ENCODE data around the gene ZNF804B.

Gene ZNF804B

GRCh38 chr7:88775838-88776237 lies 16.3 kb downstream of the ZNF804B start:
- H3K9me3 ChIP-seq (replicated peaks; ENCODE audit: low read length): no peaks in the 10 kb centered on the region
- no peak overlapping the region for H3K4me2 ChIP-seq (ENCODE audit: low read length)
- no peak overlapping the region for H3K9ac ChIP-seq (ENCODE audit: low read depth, low read length)
- H3K4me1 ChIP-seq (ENCODE audit: control insufficient read depth, insufficient read depth, low read length): no peaks in the 10 kb centered on the region
- H3K36me3 ChIP-seq (ENCODE audit: insufficient read depth, low read length): no peaks in the 10 kb centered on the region
- no peak overlapping the region for H3K4me3 ChIP-seq (ENCODE audit: low read length)
- no peaks in the 10 kb centered on the region for H3K27me3 ChIP-seq (ENCODE audit: control insufficient read depth, insufficient read depth, low read length)

GRCh38 chr7:88787777-88788176 lies 28.3 kb downstream of the ZNF804B start:
- Histone ChIP-seq H3K4me1 (ENCODE audit: control insufficient read depth, insufficient read depth, low read length) (no peaks in the 10 kb centered on the region), H3K4me3 (ENCODE audit: low read length) (no peak overlapping the region), H3K36me3 (ENCODE audit: insufficient read depth, low read length) (no peaks in the 10 kb centered on the region), H3K9me3 (replicated peaks; ENCODE audit: low read length) (no peaks in the 10 kb centered on the region), H3K4me2 (ENCODE audit: low read length) (no peak overlapping the region), H3K9ac (ENCODE audit: low read depth, low read length) (no peak overlapping the region), H3K27me3 (ENCODE audit: control insufficient read depth, insufficient read depth, low read length) (no peaks in the 10 kb centered on the region)

- Histone ChIP-seq H3K36me3 (ENCODE audit: insufficient read depth, low read length) (no peaks in the 10 kb centered on the region), H3K4me3 (ENCODE audit: low read length) (no peak overlapping the region), H3K4me1 (ENCODE audit: control insufficient read depth, insufficient read depth, low read length) (no peaks in the 10 kb centered on the region), H3K27me3 (ENCODE audit: control insufficient read depth, insufficient read depth, low read length) (no peaks in the 10 kb centered on the region), H3K4me2 (ENCODE audit: low read length) (no peak overlapping the region), H3K9ac (ENCODE audit: low read depth, low read length) (no peak overlapping the region), H3K9me3 (replicated peaks; ENCODE audit: low read length) (no peaks in the 10 kb centered on the region)
These were observed 30.1 kb downstream of the ZNF804B start for GRCh38 chr7:88789480-88790064.

GRCh38 chr7:88791891-88792290 lies 32.4 kb downstream of the ZNF804B start:
- Histone ChIP-seq H3K36me3 (ENCODE audit: insufficient read depth, low read length) (no peaks in the 10 kb centered on the region), H3K27me3 (ENCODE audit: control insufficient read depth, insufficient read depth, low read length) (no peaks in the 10 kb centered on the region), H3K4me3 (ENCODE audit: low read length) (no peak overlapping the region), H3K9me3 (replicated peaks; ENCODE audit: low read length) (no peaks in the 10 kb centered on the region), H3K4me2 (ENCODE audit: low read length) (no peak overlapping the region), H3K9ac (ENCODE audit: low read depth, low read length) (no peak overlapping the region), H3K4me1 (ENCODE audit: control insufficient read depth, insufficient read depth, low read length) (no peaks in the 10 kb centered on the region)

- Histone ChIP-seq H3K27me3 (ENCODE audit: control insufficient read depth, insufficient read depth, low read length) (no peaks in the 10 kb centered on the region), H3K9ac (ENCODE audit: low read depth, low read length) (no peak overlapping the region), H3K9me3 (replicated peaks; ENCODE audit: low read length) (no peaks in the 10 kb centered on the region)
These were observed 32.9 kb downstream of the ZNF804B start for GRCh38 chr7:88792361-88792760.

GRCh38 chr7:88795553-88795952 lies 36.1 kb downstream of the ZNF804B start, which contains the start of gene TEX47:
TEX47 (minus strand) TSS chr7:88795737; CDS start chr7:88794942, 795 bp downstream.
- H3K27me3 ChIP-seq (ENCODE audit: control insufficient read depth, insufficient read depth, low read length): no peaks in the 10 kb centered on the region
- H3K36me3 ChIP-seq (ENCODE audit: insufficient read depth, low read length): no peaks in the 10 kb centered on the region
- no peaks in the 10 kb centered on the region for H3K9me3 ChIP-seq (replicated peaks; ENCODE audit: low read length)
- H3K4me1 ChIP-seq (ENCODE audit: control insufficient read depth, insufficient read depth, low read length): no peaks in the 10 kb centered on the region
- no peak within 1 kb of the TSS for H3K4me2 ChIP-seq (ENCODE audit: low read length)
- no peak within 1 kb of the TSS for H3K9ac ChIP-seq (ENCODE audit: low read depth, low read length)
- no peak within 1 kb of the TSS for H3K4me3 ChIP-seq (ENCODE audit: low read length)

More at GRCh38 chr7:88792361-88792760, 32.9 kb downstream of the ZNF804B start:
- no peak overlapping the region for H3K4me2 ChIP-seq (ENCODE audit: low read length)
- no peaks in the 10 kb centered on the region for H3K4me1 ChIP-seq (ENCODE audit: control insufficient read depth, insufficient read depth, low read length)
- H3K4me3 ChIP-seq (ENCODE audit: low read length): no peak overlapping the region
- H3K36me3 ChIP-seq (ENCODE audit: insufficient read depth, low read length): no peaks in the 10 kb centered on the region

- Histone ChIP-seq H3K9ac (ENCODE audit: low read depth, low read length) (no peak overlapping the region), H3K36me3 (ENCODE audit: insufficient read depth, low read length) (no peaks in the 10 kb centered on the region), H3K4me3 (ENCODE audit: low read length) (no peak overlapping the region), H3K4me2 (ENCODE audit: low read length) (no peak overlapping the region), H3K9me3 (replicated peaks; ENCODE audit: low read length) (no peaks in the 10 kb centered on the region), H3K27me3 (ENCODE audit: control insufficient read depth, insufficient read depth, low read length) (no peaks in the 10 kb centered on the region), H3K4me1 (ENCODE audit: control insufficient read depth, insufficient read depth, low read length) (no peaks in the 10 kb centered on the region)
These were observed 41.5 kb downstream of the ZNF804B start for GRCh38 chr7:88801046-88801445.

GRCh38 chr7:88806280-88807037 lies 47.0 kb downstream of the ZNF804B start:
- H3K4me3 ChIP-seq (ENCODE audit: low read length): no peak overlapping the region
- H3K36me3 ChIP-seq (ENCODE audit: insufficient read depth, low read length): no peaks in the 10 kb centered on the region
- no peaks in the 10 kb centered on the region for H3K4me1 ChIP-seq (ENCODE audit: control insufficient read depth, insufficient read depth, low read length)
- H3K4me2 ChIP-seq (ENCODE audit: low read length): no peak overlapping the region
- H3K9me3 ChIP-seq (replicated peaks; ENCODE audit: low read length): no peaks in the 10 kb centered on the region
- H3K9ac ChIP-seq (ENCODE audit: low read depth, low read length): no peak overlapping the region
- H3K27me3 ChIP-seq (ENCODE audit: control insufficient read depth, insufficient read depth, low read length): no peaks in the 10 kb centered on the region

GRCh38 chr7:88818552-88818951 lies 59.1 kb downstream of the ZNF804B start:
- Histone ChIP-seq H3K36me3 (ENCODE audit: insufficient read depth, low read length) (no peaks in the 10 kb centered on the region), H3K4me3 (ENCODE audit: low read length) (no peak overlapping the region), H3K4me1 (ENCODE audit: control insufficient read depth, insufficient read depth, low read length) (no peaks in the 10 kb centered on the region), H3K9ac (ENCODE audit: low read depth, low read length) (no peak overlapping the region), H3K4me2 (ENCODE audit: low read length) (no peak overlapping the region), H3K27me3 (ENCODE audit: control insufficient read depth, insufficient read depth, low read length) (no peaks in the 10 kb centered on the region), H3K9me3 (replicated peaks; ENCODE audit: low read length) (no peaks in the 10 kb centered on the region)

- H3K9ac ChIP-seq (ENCODE audit: low read depth, low read length): no peak overlapping the region
- H3K9me3 ChIP-seq (replicated peaks; ENCODE audit: low read length): no peaks in the 10 kb centered on the region
- no peaks in the 10 kb centered on the region for H3K4me1 ChIP-seq (ENCODE audit: control insufficient read depth, insufficient read depth, low read length)
- H3K4me2 ChIP-seq (ENCODE audit: low read length): no peak overlapping the region
- no peaks in the 10 kb centered on the region for H3K27me3 ChIP-seq (ENCODE audit: control insufficient read depth, insufficient read depth, low read length)
- H3K4me3 ChIP-seq (ENCODE audit: low read length): no peak overlapping the region
- no peaks in the 10 kb centered on the region for H3K36me3 ChIP-seq (ENCODE audit: insufficient read depth, low read length)
These were observed 66.7 kb downstream of the ZNF804B start for GRCh38 chr7:88826222-88826621.

GRCh38 chr7:88835147-88835728 lies 75.7 kb downstream of the ZNF804B start:
- Histone ChIP-seq H3K9me3 (replicated peaks; ENCODE audit: low read length) (no peaks in the 10 kb centered on the region), H3K27me3 (ENCODE audit: control insufficient read depth, insufficient read depth, low read length) (no peaks in the 10 kb centered on the region), H3K4me2 (ENCODE audit: low read length) (no peak overlapping the region), H3K36me3 (ENCODE audit: insufficient read depth, low read length) (no peaks in the 10 kb centered on the region), H3K4me1 (ENCODE audit: control insufficient read depth, insufficient read depth, low read length) (no peaks in the 10 kb centered on the region), H3K4me3 (ENCODE audit: low read length) (no peak overlapping the region), H3K9ac (ENCODE audit: low read depth, low read length) (no peak overlapping the region)

Data from skeletal muscle satellite cell (primary cell).